Ovary (tissue), 9 donors: Measurements from ENCODE around the gene SH3RF1. TPM values are rescaled to one million over a fixed set of nuclear protein-coding genes. Genes with fewer than 3 reads are reported as not detected.

Experiments
- DNase-seq, 5 donors: peaks; one replicate each; pipeline ENCODE4 v3.0.0-alpha.2; 2019 to 2020
- H3K27ac ChIP-seq, 2 donors: fragments of 200-600 bp; one replicate each; pipeline versions ENCODE4 v1.5.1 to v1.8.0; 2019 to 2022
- H3K27me3 ChIP-seq: fragments of 200-600 bp; one replicate; pipeline ENCODE4 v1.8.0; 2022
- H3K36me3 ChIP-seq: fragments of 200-600 bp; sonication (generic); one replicate; pipeline ENCODE4 v1.5.1; 2019
- H3K4me1 ChIP-seq: one replicate; pipeline ENCODE4 v1.8.1; 2013; ENCODE audit warnings: mild to moderate bottlenecking, moderate library complexity; ENCODE audit not compliant: insufficient read depth
- H3K4me3 ChIP-seq: fragments of 200-600 bp; sonication (generic); one replicate; pipeline ENCODE4 v1.5.1; 2017
- H3K9me3 ChIP-seq, 2 donors: fragments of 200-600 bp in 1 of 2; sonication (generic) in 1 of 2; one replicate each; pipeline versions ENCODE4 v1.5.1 to v1.8.1; 2013 to 2019; ENCODE audit warnings: mild to moderate bottlenecking in 1 of 2, moderate library complexity in 1 of 2
- EP300 ChIP-seq: sonication (generic); formaldehyde crosslinking; IDR thresholded peaks from one replicate; pipeline ENCODE4 v1.6.1; 2017; ENCODE audit warnings: antibody characterized with exemption
- POLR2A ChIP-seq: fragments of 450-650 bp; IDR thresholded peaks from one replicate; pipeline ENCODE4 v1.6.1; 2017; ENCODE audit warnings: antibody characterized with exemption, mild to moderate bottlenecking, moderate library complexity
- WGBS, 3 donors: extraction: QIAGEN DNeasy Blood & Tissue Kit in 1 of 3; methylation state at CpG; one replicate each; pipeline versions ENCODE4 v1.1.5 to v1.1.7; 2013 to 2017; 5-methylcytosine and 5-hydroxymethylcytosine counted together
- intact Hi-C, 4 donors: fragments of 100-400 bp; cut with DNase I; formaldehyde crosslinking; loops; one replicate each; pipeline versions ENCODE4 v1.11.0 to v1.15.1; 2022 to 2023
- polyA plus RNA-seq, 2 donors: library from polyadenylated mRNA; stranded (reverse); fragments of 200-250 nt in 1 of 2; fragments of 350-450 nt in 1 of 2; fragmentation: Illumina TruSeq in 1 of 2; extraction: RNeasy Lipid Tissue Mini Kit (QIAGEN cat#74804) in 1 of 2; gene quantifications; one replicate each; pipeline ENCODE4 v1.2.3, GENCODE V29; 2013 to 2014
- total RNA-seq, 7 donors: library from RNA; depleted of rRNA in 2 of 7; stranded (reverse); fragments of >200 nt in 2 of 7; fragmentation: NEBNext Ultra II Directional in 3 of 7; extraction: Animal tissue kit (Norgen Biotek cat#: 25700) in 3 of 7; gene quantifications; one replicate each; pipeline versions ENCODE4 v1.1.0 to v1.2.4, GENCODE V29; 2016 to 2023
- TF ChIP-seq, protein P1 (sequence below), 3 donors: fragments of 450-650 bp in 2 of 3; fragments of 200-600 bp in 1 of 3; IDR thresholded peaks; one replicate each; pipeline versions ENCODE4 v1.5.1 to v1.8.0; 2016 to 2022; ENCODE audit warnings: antibody characterized with exemption in 3 of 3, mild to moderate bottlenecking in 1 of 3
- donor health status: DM: no; HTN: no; CAD: no; lungs with moderate emphysema.
- donor health status: DM: no; HTN: no; CAD: no.
- donor health status: Bipolar disorder and iron deficiency.
- donor health status: DM: yes; HTN: yes; CAD: no.
- donor health status: DM: no; HTN: no; CAD: no.
- donor health status: DM: yes; HTN: yes; CAD: no.

The SH3RF1 gene
- total and polyA plus RNA-seq, 9 donors: 8.2 to 32.6 (median 22.3) TPM

- intact Hi-C loops: no loop called here
- peak in 4 of 5 donors; percentile 41 to 61 (median 43) for DNase-seq
- no peak overlapping the region for H3K4me3 ChIP-seq
- H3K27me3 ChIP-seq: no peaks in the 10 kb centered on the region
- H3K36me3 ChIP-seq: no peaks in the 10 kb centered on the region
- H3K27ac ChIP-seq: peak overlapping the region; percentile 7 to 45
- no peak for TF ChIP-seq EP300
- TF ChIP-seq POLR2A: no peak
- no peaks in the 10 kb centered on the region for H3K9me3 ChIP-seq
- WGBS, 3 donors: 29 to 35% (median 30%) methylated on average over 16 of the region's 16 CpGs
- peaks cover 3% of the 10 kb centered on the region for H3K4me1 ChIP-seq
These were observed 200.5 kb downstream of the SH3RF1 start for GRCh38 chr4:169070071-169070894.

- Histone ChIP-seq H3K36me3 (no peaks in the 10 kb centered on the region), H3K4me1 (peaks cover 3% of the 10 kb centered on the region), H3K27me3 (no peaks in the 10 kb centered on the region), H3K27ac (no peak overlapping the region), H3K4me3 (no peak overlapping the region), H3K9me3 (no peaks in the 10 kb centered on the region)
- 86 to 94% (median 88%) methylated on average over 8 of the region's 8 CpGs for WGBS, 3 donors
- TF ChIP-seq POLR2A: no peak
- no peak for TF ChIP-seq EP300
- TF ChIP-seq, protein P1, sequence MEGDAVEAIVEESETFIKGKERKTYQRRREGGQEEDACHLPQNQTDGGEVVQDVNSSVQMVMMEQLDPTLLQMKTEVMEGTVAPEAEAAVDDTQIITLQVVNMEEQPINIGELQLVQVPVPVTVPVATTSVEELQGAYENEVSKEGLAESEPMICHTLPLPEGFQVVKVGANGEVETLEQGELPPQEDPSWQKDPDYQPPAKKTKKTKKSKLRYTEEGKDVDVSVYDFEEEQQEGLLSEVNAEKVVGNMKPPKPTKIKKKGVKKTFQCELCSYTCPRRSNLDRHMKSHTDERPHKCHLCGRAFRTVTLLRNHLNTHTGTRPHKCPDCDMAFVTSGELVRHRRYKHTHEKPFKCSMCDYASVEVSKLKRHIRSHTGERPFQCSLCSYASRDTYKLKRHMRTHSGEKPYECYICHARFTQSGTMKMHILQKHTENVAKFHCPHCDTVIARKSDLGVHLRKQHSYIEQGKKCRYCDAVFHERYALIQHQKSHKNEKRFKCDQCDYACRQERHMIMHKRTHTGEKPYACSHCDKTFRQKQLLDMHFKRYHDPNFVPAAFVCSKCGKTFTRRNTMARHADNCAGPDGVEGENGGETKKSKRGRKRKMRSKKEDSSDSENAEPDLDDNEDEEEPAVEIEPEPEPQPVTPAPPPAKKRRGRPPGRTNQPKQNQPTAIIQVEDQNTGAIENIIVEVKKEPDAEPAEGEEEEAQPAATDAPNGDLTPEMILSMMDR (IDR thresholded peaks at IDR 0.05): no peak
- intact Hi-C loops: no loop called here
- DNase-seq: no peak
These were observed 202.3 kb downstream of the SH3RF1 start for GRCh38 chr4:169068423-169068822.

DNA sequence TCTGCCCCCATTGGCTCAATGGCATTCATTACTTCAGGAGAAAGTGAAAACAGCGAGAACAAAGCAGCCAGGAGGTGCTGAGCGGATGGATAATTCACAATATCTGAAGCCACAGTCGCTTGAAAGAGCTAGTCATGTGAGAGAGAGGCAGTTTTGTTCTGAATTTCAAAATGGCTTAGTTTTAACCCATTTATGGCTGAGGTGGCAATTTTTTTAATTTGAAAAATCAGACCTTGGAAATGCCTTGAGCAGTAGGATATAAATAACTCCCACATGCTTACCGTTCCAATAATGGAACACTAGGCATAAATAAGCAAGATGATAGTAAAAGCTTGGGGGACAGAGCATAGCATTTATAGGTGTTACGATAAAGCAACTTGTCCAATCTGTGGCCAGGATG is 203.8 kb downstream of the SH3RF1 start:
- H3K27me3 ChIP-seq: no peaks in the 10 kb centered on the region
- no peak overlapping the region for H3K4me3 ChIP-seq
- no peaks in the 10 kb centered on the region for H3K9me3 ChIP-seq
- TF ChIP-seq, protein P1 (IDR thresholded peaks at IDR 0.05): no peak
- no peak for TF ChIP-seq EP300
- 83 to 87% (median 86%) methylated on average over 5 of the region's 5 CpGs for WGBS, 3 donors
- no peaks in the 10 kb centered on the region for H3K36me3 ChIP-seq
- intact Hi-C loops: no loop called here
- H3K27ac ChIP-seq: no peak overlapping the region
- H3K4me1 ChIP-seq: peaks cover 7% of the 10 kb centered on the region
- no peak for DNase-seq

DNA sequence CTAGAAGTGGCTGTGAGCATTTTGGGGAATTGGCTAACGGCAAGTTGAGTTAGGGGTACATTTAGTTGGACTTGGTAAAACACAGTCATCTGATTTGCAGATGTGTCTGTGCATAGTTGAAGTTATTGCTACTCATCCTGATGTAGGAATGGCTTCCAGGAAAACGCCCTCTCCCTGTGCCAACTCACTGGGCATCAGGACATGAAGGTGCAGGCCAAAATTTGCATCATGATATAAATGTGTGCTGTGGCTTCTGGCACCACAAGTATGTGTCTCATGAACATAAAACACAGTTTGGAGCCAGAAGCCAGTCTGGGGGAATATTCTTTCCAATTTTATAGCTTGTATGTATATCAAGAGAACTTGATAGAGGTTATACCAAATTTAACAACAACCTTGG is 206.5 kb downstream of the SH3RF1 start:
- TF ChIP-seq, protein P1 (IDR thresholded peaks at IDR 0.05): no peak
- TF ChIP-seq POLR2A: no peak
- no peak for TF ChIP-seq EP300
- no peaks in the 10 kb centered on the region for H3K9me3 ChIP-seq
- 90 to 95% (median 90%) methylated on average over 2 of the region's 2 CpGs for WGBS, 3 donors
- intact Hi-C loops: no loop called here
- H3K4me3 ChIP-seq: no peak overlapping the region
- no peak for DNase-seq
- peaks cover 8% of the 10 kb centered on the region for H3K4me1 ChIP-seq
- no peak overlapping the region for H3K27ac ChIP-seq
- no peaks in the 10 kb centered on the region for H3K36me3 ChIP-seq
- no peaks in the 10 kb centered on the region for H3K27me3 ChIP-seq

DNA sequence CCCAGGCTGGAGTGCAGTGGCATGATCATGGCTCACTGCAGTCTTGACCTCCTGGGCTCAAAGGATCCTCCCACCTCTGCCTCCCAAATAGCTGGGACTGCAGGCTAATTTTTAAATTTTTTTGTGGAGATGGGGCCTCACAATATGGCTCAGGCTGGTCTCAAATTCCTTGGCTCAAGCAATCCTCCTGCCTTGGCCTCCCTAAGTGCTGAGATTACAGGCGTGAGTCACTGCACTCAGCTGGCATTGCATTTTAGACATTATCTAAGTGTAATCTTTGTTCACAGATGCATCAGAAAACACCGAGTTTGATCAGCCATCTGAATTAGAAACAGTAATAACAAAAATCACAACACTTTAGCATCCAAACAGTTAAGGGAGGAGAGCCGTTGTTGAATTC is 207.3 kb downstream of the SH3RF1 start:
- DNase-seq: no peak
- intact Hi-C loops: no loop called here
- no peaks in the 10 kb centered on the region for H3K9me3 ChIP-seq
- no peaks in the 10 kb centered on the region for H3K27me3 ChIP-seq
- no peak overlapping the region for H3K4me3 ChIP-seq
- no peaks in the 10 kb centered on the region for H3K36me3 ChIP-seq
- H3K27ac ChIP-seq: peak overlapping the region in 1 of 2 donors; percentile 81
- 53 to 71% (median 63%) methylated on average over 3 of the region's 3 CpGs for WGBS, 3 donors
- peaks cover 10% of the 10 kb centered on the region for H3K4me1 ChIP-seq
- TF ChIP-seq, protein P1 (IDR thresholded peaks at IDR 0.05): no peak
- TF ChIP-seq POLR2A: no peak
- TF ChIP-seq EP300: no peak
